Measurements from ENCODE around the gene SPG21. TPM values are rescaled to one million over a fixed set of nuclear protein-coding genes. Genes with fewer than 3 reads are reported as not detected.

SPG21 gene
- 92.4 TPM for total RNA-seq

- peak within 1 kb of the TSS; percentile 94 for H3K4me3 ChIP-seq (ENCODE audit: low read length)
- peaks cover 48% of the 10 kb centered on the region for H3K4me1 ChIP-seq (ENCODE audit: insufficient read depth, low read length)
- no peaks in the 10 kb centered on the region for H3K27me3 ChIP-seq (ENCODE audit: insufficient read depth, low read length)
- H3K9me3 ChIP-seq (ENCODE audit: low read depth, low read length): no peaks in the 10 kb centered on the region
Observed at GRCh38 chr15:64989416-64990167, at the start of gene SPG21. TSS of gene SPG21 (minus strand) at chr15:64989914. CDS start at chr15:64983569, 6,345 bp downstream.

GRCh38 chr15:65038836-65039235 is 49.1 kb upstream of the SPG21 start:
- no peak overlapping the region for H3K4me3 ChIP-seq (ENCODE audit: low read length)
- H3K4me1 ChIP-seq (ENCODE audit: insufficient read depth, low read length): no peaks in the 10 kb centered on the region
- H3K27me3 ChIP-seq (ENCODE audit: insufficient read depth, low read length): no peaks in the 10 kb centered on the region
- no peaks in the 10 kb centered on the region for H3K9me3 ChIP-seq (ENCODE audit: low read depth, low read length)

GRCh38 chr15:65038428-65038827 is 48.7 kb upstream of the SPG21 start:
- no peak overlapping the region for H3K4me3 ChIP-seq (ENCODE audit: low read length)
- peaks cover 4% of the 10 kb centered on the region for H3K4me1 ChIP-seq (ENCODE audit: insufficient read depth, low read length)
- H3K27me3 ChIP-seq (ENCODE audit: insufficient read depth, low read length): no peaks in the 10 kb centered on the region
- no peaks in the 10 kb centered on the region for H3K9me3 ChIP-seq (ENCODE audit: low read depth, low read length)

- Histone ChIP-seq H3K4me3 (ENCODE audit: low read length) (no peak overlapping the region), H3K9me3 (ENCODE audit: low read depth, low read length) (no peaks in the 10 kb centered on the region), H3K4me1 (ENCODE audit: insufficient read depth, low read length) (peaks cover 11% of the 10 kb centered on the region), H3K27me3 (ENCODE audit: insufficient read depth, low read length) (peaks cover under 1% of the 10 kb centered on the region)
Observed at GRCh38 chr15:65037309-65037708, 47.6 kb upstream of the SPG21 start.

GRCh38 chr15:65034719-65035118 is 45.0 kb upstream of the SPG21 start:
- H3K9me3 ChIP-seq (ENCODE audit: low read depth, low read length): no peaks in the 10 kb centered on the region
- H3K4me3 ChIP-seq (ENCODE audit: low read length): no peak overlapping the region
- peaks cover 13% of the 10 kb centered on the region for H3K4me1 ChIP-seq (ENCODE audit: insufficient read depth, low read length)
- peaks cover 2% of the 10 kb centered on the region for H3K27me3 ChIP-seq (ENCODE audit: insufficient read depth, low read length)

GRCh38 chr15:65033659-65034269 is 44.0 kb upstream of the SPG21 start:
- Histone ChIP-seq H3K9me3 (ENCODE audit: low read depth, low read length) (no peaks in the 10 kb centered on the region), H3K4me3 (ENCODE audit: low read length) (no peak overlapping the region), H3K27me3 (ENCODE audit: insufficient read depth, low read length) (peaks cover 2% of the 10 kb centered on the region), H3K4me1 (ENCODE audit: insufficient read depth, low read length) (peaks cover 16% of the 10 kb centered on the region)

- H3K9me3 ChIP-seq (ENCODE audit: low read depth, low read length): no peaks in the 10 kb centered on the region
- H3K4me1 ChIP-seq (ENCODE audit: insufficient read depth, low read length): peaks cover 24% of the 10 kb centered on the region
- H3K4me3 ChIP-seq (ENCODE audit: low read length): no peak overlapping the region
- H3K27me3 ChIP-seq (ENCODE audit: insufficient read depth, low read length): peaks cover 2% of the 10 kb centered on the region
Observed at GRCh38 chr15:65032801-65033537, 43.3 kb upstream of the SPG21 start.

GRCh38 chr15:65029736-65030208 is 40.1 kb upstream of the SPG21 start:
- Histone ChIP-seq H3K9me3 (ENCODE audit: low read depth, low read length) (no peaks in the 10 kb centered on the region), H3K4me1 (ENCODE audit: insufficient read depth, low read length) (peaks cover 33% of the 10 kb centered on the region), H3K4me3 (ENCODE audit: low read length) (peak overlapping the region; percentile 87), H3K27me3 (ENCODE audit: insufficient read depth, low read length) (peaks cover 2% of the 10 kb centered on the region)

GRCh38 chr15:65028921-65029735 is 39.4 kb upstream of the SPG21 start, which contains the start of gene MTFMT:
TSS of gene MTFMT (minus strand) at chr15:65029639. CDS start at chr15:65029613, 26 bp downstream.
- Histone ChIP-seq H3K4me1 (ENCODE audit: insufficient read depth, low read length) (peaks cover 33% of the 10 kb centered on the region), H3K9me3 (ENCODE audit: low read depth, low read length) (no peaks in the 10 kb centered on the region), H3K4me3 (ENCODE audit: low read length) (peak within 1 kb of the TSS; percentile 87)

GRCh38 chr15:65028338-65028737 is 38.6 kb upstream of the SPG21 start:
- H3K9me3 ChIP-seq (ENCODE audit: low read depth, low read length): no peaks in the 10 kb centered on the region
- H3K4me3 ChIP-seq (ENCODE audit: low read length): peak overlapping the region; percentile 87
- peaks cover 28% of the 10 kb centered on the region for H3K4me1 ChIP-seq (ENCODE audit: insufficient read depth, low read length)
- H3K27me3 ChIP-seq (ENCODE audit: insufficient read depth, low read length): peaks cover 2% of the 10 kb centered on the region

More at GRCh38 chr15:65028921-65029735, 39.4 kb upstream of the SPG21 start, which contains the start of gene MTFMT:
- H3K27me3 ChIP-seq (ENCODE audit: insufficient read depth, low read length): peaks cover 2% of the 10 kb centered on the region

- Histone ChIP-seq H3K4me1 (ENCODE audit: insufficient read depth, low read length) (peaks cover 22% of the 10 kb centered on the region), H3K27me3 (ENCODE audit: insufficient read depth, low read length) (peaks cover 2% of the 10 kb centered on the region), H3K4me3 (ENCODE audit: low read length) (no peak overlapping the region), H3K9me3 (ENCODE audit: low read depth, low read length) (no peaks in the 10 kb centered on the region)
Observed at GRCh38 chr15:65027593-65027992, 37.9 kb upstream of the SPG21 start.

- peaks cover 22% of the 10 kb centered on the region for H3K4me1 ChIP-seq (ENCODE audit: insufficient read depth, low read length)
- H3K9me3 ChIP-seq (ENCODE audit: low read depth, low read length): no peaks in the 10 kb centered on the region
- no peak overlapping the region for H3K4me3 ChIP-seq (ENCODE audit: low read length)
- no peaks in the 10 kb centered on the region for H3K27me3 ChIP-seq (ENCODE audit: insufficient read depth, low read length)
Observed at GRCh38 chr15:65026756-65027155, 37.0 kb upstream of the SPG21 start.

- Histone ChIP-seq H3K27me3 (ENCODE audit: insufficient read depth, low read length) (no peaks in the 10 kb centered on the region), H3K4me1 (ENCODE audit: insufficient read depth, low read length) (no peaks in the 10 kb centered on the region), H3K9me3 (ENCODE audit: low read depth, low read length) (no peaks in the 10 kb centered on the region), H3K4me3 (ENCODE audit: low read length) (no peak overlapping the region)
Observed at GRCh38 chr15:65021488-65021887, 31.8 kb upstream of the SPG21 start.

GRCh38 chr15:65020419-65020818 is 30.7 kb upstream of the SPG21 start:
- Histone ChIP-seq H3K4me1 (ENCODE audit: insufficient read depth, low read length) (no peaks in the 10 kb centered on the region), H3K27me3 (ENCODE audit: insufficient read depth, low read length) (no peaks in the 10 kb centered on the region), H3K4me3 (ENCODE audit: low read length) (no peak overlapping the region), H3K9me3 (ENCODE audit: low read depth, low read length) (no peaks in the 10 kb centered on the region)
